ENCODE data around the gene SCRN2. TPM values are rescaled to one million over a fixed set of nuclear protein-coding genes. Genes with fewer than 3 reads are reported as not detected.
A peak's percentile ranks its signal among the peaks of the same experiment; 100 is the strongest.

SCRN2 gene
- total and polyA plus RNA-seq, 2 of the 8 experiments (the other 6 are each of a cell fraction or from before 2014, with no cell fraction given): 24.4 to 42.3 TPM

GRCh38 chr17:47850692-47851573, 9.9 kb upstream of the SCRN2 start, which contains the start of gene SP6 (continued):
- TF ChIP-seq SP4 (IDR thresholded peaks at IDR 0.05; ENCODE audit: low read length) (no peak), POU5F1 (IDR thresholded peaks at IDR 0.05; ENCODE audit: low read depth, low read length) (no peak), CEBPB (IDR thresholded peaks at IDR 0.05; ENCODE audit: low read depth, low read length) (no peak), RXRA (IDR thresholded peaks at IDR 0.05; ENCODE audit: insufficient read depth, low read depth, low read length) (no peak), NRF1 (IDR thresholded peaks at IDR 0.05; ENCODE audit: low read depth, low read length) (no peak), KDM5A (IDR thresholded peaks at IDR 0.05; ENCODE audit: low read length) (no peak), SUZ12 (IDR thresholded peaks at IDR 0.05; ENCODE audit: low read length) (peak; percentile 76)

Measured in H1 (cell line).